LNCaP clone FGC (cell line): ENCODE measurements around the gene CHD5.

Experiments
- DNase-seq: peaks from one replicate; pipeline ENCODE4 v3.0.0-alpha.2; 2011; ENCODE audit warnings: low read depth
- H3K4me3 ChIP-seq: 2 replicates; pipeline ENCODE4 v1.5.1; 2011; ENCODE audit warnings: mild to moderate bottlenecking, low read depth, low read length, control low read depth
- TF ChIP-seq, protein P1 (sequence below): IDR thresholded peaks from 2 replicates; pipeline ENCODE4 v1.5.1; 2012; ENCODE audit warnings: mild to moderate bottlenecking; ENCODE audit not compliant: control insufficient read depth, insufficient read depth; ENCODE audit errors: extremely low read depth

Gene CHD5

DNA sequence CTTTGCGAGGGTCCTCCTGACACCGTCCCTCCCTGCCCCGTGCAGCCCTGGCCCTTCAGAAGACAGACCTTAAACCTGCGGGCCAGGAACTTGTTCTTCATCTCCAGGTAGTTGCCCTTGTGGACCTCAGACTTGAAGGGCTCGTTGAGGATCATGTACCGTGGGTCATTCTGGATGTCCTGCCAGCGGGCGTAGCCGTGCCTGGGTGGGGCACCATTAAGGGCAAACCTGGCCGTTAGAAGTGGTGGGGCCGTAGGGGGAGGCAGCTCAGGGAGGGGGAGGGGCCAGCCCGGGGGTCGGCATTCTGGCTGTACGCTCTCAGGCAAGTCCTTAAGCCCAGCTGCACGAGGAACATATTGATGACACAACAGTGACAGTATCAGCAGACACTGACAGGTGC, 69.8 kb downstream of the CHD5 start:
- no peak for DNase-seq
- no peak overlapping the region for H3K4me3 ChIP-seq
- TF ChIP-seq, protein P1, sequence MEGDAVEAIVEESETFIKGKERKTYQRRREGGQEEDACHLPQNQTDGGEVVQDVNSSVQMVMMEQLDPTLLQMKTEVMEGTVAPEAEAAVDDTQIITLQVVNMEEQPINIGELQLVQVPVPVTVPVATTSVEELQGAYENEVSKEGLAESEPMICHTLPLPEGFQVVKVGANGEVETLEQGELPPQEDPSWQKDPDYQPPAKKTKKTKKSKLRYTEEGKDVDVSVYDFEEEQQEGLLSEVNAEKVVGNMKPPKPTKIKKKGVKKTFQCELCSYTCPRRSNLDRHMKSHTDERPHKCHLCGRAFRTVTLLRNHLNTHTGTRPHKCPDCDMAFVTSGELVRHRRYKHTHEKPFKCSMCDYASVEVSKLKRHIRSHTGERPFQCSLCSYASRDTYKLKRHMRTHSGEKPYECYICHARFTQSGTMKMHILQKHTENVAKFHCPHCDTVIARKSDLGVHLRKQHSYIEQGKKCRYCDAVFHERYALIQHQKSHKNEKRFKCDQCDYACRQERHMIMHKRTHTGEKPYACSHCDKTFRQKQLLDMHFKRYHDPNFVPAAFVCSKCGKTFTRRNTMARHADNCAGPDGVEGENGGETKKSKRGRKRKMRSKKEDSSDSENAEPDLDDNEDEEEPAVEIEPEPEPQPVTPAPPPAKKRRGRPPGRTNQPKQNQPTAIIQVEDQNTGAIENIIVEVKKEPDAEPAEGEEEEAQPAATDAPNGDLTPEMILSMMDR: no peak

DNA sequence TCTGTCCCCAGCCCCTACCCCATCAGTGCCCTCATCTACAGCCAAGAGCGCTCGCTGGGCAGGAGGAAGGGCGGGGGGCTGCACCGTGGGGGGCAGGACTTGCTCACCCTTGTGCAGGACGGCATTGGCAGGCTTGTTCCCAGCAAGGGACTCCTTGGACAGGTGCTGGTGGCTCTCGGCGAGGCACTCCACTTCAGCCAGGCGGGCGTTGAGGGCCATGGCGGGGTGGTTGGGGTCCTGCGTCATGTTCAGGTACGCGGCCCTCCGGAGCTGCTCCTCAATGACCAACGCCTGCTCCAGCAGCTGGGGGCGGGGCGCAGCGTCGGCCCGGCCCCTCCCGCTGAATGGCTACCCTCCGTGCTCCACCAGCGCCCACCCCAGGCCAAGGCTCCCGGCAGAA, 70.4 kb downstream of the CHD5 start:
- no peak for DNase-seq
- TF ChIP-seq, protein P1: no peak
- no peak overlapping the region for H3K4me3 ChIP-seq

DNA sequence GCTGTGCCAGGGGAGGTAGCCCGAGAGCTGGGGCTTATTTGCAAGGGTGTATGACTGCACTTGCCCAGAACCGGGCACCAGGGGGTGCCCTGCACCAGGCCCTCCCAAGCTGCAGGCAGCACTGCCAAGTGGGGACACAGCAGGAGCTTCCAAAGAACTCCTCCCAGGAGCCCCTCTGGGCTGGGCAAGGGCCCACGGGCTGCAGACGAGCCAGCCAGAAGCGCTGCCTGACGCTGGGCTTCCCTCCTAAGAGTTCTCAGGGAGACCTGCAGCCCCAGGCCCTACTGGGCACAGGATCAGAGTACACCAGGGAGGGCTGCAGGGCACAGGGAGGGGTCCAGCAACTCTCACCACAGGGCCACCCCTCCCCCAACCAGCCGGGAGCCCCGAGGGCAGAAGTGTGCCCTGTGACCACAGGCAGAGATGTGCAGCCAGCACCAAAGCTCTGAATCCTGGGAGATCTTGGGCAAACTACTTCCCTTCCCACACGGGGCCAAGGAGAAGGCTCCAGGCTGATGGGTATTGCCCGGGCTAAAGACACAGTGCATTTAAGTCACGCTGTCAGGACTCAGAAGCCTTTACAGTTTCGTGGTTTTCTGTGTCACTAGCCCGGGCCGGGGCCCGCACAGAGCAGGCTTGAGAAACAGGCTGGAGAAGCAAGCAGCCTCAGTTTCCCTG, 71.0 kb downstream of the CHD5 start:
- DNase-seq: peak; percentile 8
- H3K4me3 ChIP-seq: no peak overlapping the region
- TF ChIP-seq, protein P1: peak; percentile 58

DNA sequence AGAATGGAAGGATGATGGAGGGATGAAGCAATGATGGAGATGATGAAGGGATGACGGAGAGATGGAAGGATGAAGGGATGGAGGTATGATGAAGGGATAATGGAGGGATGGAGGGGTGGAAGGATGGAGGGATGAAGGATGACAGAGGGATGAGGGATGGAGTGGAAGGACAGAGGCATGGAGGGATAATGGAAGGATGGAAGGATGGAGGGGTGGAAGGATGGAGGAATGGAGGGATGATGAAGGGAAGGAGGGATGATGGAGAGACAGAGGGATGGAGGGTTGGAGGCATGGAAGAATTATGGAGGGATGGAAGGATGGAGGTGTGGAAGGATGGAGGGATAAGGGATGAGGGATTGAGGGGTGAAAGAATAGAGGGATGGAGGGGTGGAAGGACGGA, 71.6 kb downstream of the CHD5 start:
- TF ChIP-seq, protein P1: no peak
- H3K4me3 ChIP-seq: no peak overlapping the region
- no peak for DNase-seq

DNA sequence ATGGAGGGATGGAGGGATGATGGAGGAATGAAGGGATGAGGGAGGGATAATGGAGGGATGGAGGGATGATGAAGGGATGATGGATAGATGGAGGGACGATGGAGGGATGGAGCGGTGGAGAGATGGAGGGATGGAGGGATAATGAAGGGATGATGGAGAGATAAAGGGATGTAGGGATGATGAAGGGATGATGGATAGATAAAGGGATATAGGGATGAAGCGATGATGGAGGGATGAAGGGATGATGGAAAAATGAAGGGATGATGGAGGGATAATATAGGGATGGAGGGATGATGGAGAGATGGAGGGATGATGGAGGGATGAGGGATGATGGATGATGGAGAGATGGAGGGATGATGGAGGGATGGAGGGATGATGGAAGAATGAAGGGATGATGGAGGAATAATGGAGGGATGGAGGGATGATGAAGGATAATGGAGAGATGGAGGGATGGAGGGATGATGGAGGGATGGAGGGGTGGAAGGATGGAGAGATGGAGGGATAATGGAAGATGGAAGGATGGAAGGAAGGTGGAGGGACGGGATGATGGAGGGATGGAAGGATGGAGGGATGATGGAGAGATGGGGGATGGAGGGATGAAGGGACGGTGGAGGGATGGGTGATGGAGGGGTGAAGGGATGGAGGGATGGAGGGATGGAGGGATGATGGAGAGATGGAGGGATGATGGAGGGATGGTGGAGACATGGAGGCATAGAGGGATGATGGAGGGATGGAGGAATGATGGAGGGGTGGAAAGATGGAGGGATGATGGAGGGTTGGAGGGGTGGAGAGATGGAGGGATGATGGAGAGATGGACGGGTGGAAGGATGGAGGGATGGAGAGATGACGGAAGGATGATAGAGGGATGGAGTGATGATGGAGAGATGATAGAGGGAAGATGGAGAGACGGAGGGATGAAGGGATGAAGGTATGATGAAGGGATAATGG, 72.4 kb downstream of the CHD5 start:
- H3K4me3 ChIP-seq: no peak overlapping the region
- no peak for DNase-seq
- TF ChIP-seq, protein P1: no peak

DNA sequence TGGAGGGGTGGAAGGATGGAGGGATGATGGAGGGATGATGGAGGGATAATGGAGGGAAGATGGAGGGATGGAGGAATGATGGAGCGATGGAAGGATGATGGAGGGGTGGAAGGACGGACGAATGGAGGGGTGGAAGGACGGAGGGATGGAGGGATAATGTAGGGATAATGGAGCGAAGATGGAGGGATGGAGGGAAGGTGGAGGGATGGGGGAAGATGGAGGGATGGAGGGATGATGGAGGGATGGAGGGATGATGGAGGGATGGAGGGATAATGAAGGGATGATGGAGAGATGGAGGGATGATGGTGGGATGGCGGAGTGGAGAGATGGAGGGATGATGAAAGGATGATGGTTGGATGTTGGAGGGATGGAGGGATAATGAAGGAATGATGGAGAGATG, 73.1 kb downstream of the CHD5 start:
- DNase-seq: no peak
- TF ChIP-seq, protein P1: no peak
- no peak overlapping the region for H3K4me3 ChIP-seq
